ENCODE measurements around the gene MICAL3.

MICAL3 gene

GRCh38 chr22:17830043-17830961 lies 194.1 kb downstream of the MICAL3 start:
- DNase-seq = peak; percentile 52 to 75 (median 70)

GRCh38 chr22:17829695-17830042 lies 194.7 kb downstream of the MICAL3 start:
- no peak for DNase-seq

DNA sequence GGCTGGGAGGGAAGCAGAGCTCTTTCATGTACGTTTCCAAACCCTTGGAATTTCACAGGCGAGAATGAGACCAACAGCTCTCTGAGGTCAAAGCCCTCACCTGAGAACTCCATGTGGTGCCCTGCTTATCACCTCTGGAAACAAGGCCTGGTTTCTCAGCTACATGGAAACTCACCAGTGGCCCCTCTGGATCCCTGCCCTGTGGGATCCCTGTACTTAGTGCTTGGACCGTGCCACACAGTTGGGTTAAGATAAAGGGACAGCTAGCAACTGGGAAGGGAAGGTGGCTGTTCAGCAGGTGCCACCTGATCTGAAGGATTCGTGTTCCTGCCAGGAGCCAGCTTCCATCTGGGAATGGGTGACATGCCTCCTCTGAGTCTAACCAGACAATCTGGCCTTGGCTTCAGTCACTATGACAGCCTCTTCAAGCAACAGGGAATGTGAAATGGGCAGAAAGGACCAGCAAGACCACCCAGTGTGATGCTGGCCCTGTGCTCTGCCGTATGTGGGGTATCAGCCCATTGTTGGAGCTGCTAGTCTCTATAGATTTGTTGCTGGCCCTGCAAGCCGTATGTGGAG lies 195.8 kb downstream of the MICAL3 start:
- DNase-seq = no peak

DNA sequence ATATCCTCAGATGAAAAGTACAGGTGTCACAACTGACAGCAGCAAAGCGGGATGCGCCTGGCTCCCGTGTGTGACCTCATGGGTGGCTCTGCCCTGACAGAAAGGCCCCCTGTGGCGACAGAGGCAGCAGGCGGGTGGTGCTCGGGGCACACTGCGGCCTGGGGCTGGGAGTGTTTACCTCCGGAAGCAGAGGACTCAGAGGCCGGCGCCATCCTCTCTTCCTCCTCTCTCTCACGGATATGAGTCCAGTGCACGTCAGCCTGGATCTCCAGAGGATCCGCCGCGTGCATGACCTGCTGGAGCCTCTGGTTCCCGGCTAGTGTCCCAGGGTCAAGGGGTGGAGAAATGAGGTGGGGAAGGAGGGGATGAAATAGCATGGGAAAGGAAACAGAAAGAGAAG lies 196.9 kb downstream of the MICAL3 start:
- DNase-seq = no peak

- no peak for DNase-seq
These were observed 198.3 kb downstream of the MICAL3 start for GRCh38 chr22:17825876-17826550.

- DNase-seq = no peak
These were observed 199.9 kb downstream of the MICAL3 start for GRCh38 chr22:17824457-17824856.

GRCh38 chr22:17823964-17824363 lies 200.4 kb downstream of the MICAL3 start:
- DNase-seq = no peak

DNA sequence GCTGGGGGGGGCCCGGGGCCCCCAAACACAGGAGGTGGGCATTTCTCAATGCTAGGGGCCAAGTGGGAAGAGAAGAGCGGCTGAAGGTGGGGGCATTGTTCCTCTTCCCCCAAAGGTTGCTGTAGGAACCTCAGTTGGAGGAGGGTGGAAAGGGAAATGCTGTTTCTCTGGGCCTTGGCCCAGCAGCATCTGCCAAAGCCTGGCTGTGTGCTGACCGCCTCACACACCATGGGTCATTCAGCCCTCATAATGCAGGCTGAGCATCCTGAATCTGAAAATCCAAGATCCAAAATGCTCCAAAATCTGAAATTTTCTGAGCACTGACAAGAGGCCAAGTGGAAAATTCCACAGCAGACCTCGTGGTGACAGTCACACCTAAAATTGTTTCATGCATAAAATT lies 201.1 kb downstream of the MICAL3 start:
- no peak for DNase-seq

DNA sequence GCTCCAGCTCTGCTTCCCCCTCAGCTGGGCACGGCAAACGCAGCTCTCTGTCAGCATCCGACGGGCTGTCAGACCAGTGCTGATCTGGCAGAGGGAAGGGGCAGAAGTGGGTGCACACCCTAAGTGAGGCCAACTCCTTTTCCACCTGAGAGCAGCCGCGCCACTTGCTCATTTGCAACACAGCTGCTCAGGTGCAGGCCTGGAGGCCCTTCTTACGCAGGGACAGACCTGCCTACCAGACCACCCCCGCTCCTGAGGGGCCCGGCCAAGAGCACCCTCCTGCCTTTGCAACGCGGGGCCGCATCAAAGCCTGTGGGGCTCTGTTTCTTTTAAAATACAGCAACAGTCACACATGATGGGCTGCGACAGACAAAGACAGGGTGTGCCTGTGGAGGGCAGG lies 202.3 kb downstream of the MICAL3 start:
- no peak for DNase-seq

DNA sequence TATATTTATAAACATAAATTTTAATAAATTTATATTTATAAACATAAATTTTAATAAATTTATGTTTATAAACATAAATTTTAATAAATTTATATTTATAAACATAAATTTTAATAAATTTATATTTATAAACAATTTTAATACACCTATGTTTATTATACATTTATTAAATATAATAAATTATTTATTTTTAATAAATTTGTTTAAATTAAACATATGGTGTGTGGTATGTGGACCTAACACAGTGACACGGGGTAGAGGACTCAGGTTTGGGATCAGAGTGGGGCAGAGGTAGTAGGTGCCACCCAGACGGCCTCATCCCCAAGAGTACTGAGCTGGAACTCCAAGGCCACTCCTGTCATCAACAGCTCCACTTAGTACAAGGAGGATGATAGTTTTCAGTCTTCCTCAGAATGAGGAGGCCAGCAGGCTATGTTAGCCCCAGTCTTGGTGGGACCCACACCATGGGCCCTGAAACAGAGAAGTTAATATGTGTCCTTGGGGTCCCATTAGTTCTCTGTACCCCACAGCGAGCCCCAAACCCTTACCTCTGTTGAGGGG lies 203.4 kb downstream of the MICAL3 start:
- DNase-seq = no peak

DNA sequence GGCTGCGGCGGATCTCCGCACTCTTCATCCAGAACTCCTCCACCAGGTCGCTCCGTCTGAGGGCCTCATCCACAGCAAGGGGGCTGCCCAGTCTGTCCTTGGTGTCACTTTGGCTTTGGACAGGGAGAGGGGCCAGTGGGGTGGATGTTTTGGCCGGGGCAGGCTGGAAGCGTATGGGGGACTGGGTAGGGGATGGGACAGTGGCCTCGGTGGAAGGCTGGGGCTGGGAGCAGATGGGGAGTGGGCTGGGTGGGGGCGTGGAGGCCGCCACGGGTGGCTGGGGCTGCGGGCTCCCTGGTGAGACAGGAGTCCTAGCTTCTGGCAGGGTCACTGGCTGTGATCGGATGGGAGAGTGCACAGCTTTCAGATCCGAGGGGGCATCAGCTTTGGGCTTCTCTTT lies 205.7 kb downstream of the MICAL3 start:
- no peak for DNase-seq

- no peak for DNase-seq
These were observed 206.2 kb downstream of the MICAL3 start for GRCh38 chr22:17818180-17818579.

DNA sequence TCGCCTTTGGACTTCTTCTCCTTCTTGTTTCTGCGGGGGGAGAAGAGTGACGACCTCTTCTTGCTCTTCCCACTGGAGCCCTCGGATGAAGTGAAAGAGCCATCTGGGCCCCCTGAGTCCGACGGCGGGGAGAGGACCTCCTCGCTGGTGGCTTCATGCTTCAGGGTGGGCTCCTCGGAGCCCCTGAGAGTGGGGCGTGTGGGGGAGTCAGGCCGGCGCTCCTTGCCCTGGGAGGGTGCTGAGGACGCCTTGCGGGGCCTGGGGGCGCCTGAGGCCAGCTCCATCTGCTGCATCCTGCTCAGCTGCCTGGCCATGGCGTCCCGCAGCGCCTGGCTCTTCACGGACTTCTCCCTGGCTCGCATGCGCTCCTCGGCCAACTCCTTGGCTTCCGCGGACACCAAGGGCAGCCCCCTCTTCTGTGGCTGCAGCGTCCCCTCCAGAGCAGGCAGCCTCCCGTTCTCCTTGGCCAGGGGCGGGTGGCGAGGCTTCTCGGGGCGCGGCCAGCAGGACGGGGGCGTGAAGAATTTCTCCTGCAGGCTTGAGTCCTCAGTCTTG lies 206.8 kb downstream of the MICAL3 start:
- DNase-seq = no peak

DNA sequence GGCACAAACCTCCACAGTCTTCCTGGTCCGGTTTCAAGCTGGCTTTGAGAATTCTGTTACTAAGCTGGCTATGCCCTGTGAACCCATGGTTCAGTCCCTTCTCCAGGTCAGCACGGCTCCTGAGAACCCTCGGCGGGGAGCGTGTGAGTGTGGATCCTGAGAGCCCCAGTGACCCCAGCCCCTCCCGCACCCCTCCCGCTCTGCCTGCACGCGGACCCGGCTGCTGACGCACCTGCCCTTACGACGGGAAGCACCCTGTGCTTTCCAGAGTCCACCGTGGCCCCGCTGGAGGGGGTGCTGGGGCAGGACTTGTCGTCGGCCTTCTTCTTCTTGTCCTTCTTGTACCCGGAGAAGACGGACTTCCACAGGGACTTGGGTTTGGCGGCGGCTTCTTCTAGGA lies 207.3 kb downstream of the MICAL3 start:
- no peak for DNase-seq

GRCh38 chr22:17816649-17817048 lies 207.7 kb downstream of the MICAL3 start:
- DNase-seq = no peak

DNA sequence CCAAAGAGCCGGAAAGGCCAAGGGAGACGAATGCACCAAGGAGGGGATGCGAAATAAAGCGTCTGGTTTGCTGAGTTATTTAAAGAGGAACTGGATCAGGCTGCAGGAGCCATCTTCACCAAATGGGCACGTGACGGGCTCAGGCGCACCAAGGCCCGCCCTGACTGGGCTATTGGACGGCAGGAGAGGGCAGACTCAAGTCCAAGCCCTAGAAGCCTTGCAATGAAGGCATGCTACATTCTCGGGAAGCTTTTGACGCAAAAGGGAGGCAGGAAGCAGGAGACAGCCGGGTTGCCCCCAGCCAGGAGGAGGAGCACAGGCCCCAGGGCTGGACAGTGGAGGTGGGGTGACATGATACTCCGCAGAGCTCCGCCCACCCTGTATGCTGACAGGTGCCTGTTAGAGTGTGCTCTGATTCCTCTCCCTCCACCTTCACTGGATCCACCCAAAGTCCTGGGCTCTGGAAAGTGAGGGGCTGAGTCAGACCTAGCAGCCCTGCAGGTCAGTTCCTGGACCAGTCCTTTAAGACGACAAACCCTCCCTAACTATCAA lies 208.6 kb downstream of the MICAL3 start:
- no peak for DNase-seq

- DNase-seq = no peak
These were observed 209.5 kb downstream of the MICAL3 start for GRCh38 chr22:17814830-17815229.

- DNase-seq = no peak
These were observed 210.3 kb downstream of the MICAL3 start for GRCh38 chr22:17814084-17814483.

- DNase-seq = no peak
These were observed 213.2 kb downstream of the MICAL3 start for GRCh38 chr22:17811119-17811518.

DNA sequence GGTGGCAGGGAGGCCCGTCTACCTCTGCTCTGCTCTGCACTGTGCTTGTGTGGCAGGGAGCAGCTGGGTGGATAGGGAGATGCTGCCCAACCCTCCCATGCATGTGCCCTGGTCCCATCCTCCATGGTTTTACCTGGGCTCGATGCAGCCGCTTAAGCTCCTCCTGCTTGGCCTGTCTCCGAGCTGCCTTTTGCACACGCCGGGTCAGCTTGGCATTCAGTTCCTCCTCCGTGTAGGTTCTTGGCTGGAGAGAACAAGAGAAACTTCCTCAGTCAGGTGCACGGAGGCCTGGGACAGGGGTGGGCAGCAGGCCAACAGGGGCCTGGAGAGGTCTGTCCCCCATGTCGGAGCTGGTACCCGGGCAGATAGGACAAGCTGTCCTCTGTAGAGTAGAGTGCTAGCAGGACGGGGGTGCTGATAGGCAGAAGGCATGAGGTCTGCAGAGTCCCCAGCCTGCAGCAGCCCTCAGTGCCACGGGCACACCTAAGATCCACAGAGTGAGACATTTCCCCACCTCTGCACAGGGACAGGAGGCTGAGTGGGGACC lies 213.7 kb downstream of the MICAL3 start:
- no peak for DNase-seq

- DNase-seq = no peak
These were observed 215.5 kb downstream of the MICAL3 start for GRCh38 chr22:17808693-17809403.
